ENCODE data around the gene ATP6AP1.

Gene ATP6AP1

GRCh38 chrX:154436374-154436982, 8.0 kb downstream of the ATP6AP1 start:
- H3F3A ChIP-seq (ENCODE audit: low read depth) = no peaks in the 10 kb centered on the region
- H3K9me2 ChIP-seq (replicated peaks; ENCODE audit: low read depth, low read length) = no peaks in the 10 kb centered on the region
- H2AFZ ChIP-seq (ENCODE audit: low read length) = no peak overlapping the region
- H3K79me2 ChIP-seq (ENCODE audit: insufficient read depth, low read length) = peaks cover 42% of the 10 kb centered on the region
- H3K36me3 ChIP-seq (ENCODE audit: insufficient read depth, low read length) = no peaks in the 10 kb centered on the region; the same call in 1 of the 2 replicates
- TF ChIP-seq EZH2phosphoT487 (IDR thresholded peaks at IDR 0.05; ENCODE audit: borderline replicate concordance) = no peak
- H3K9ac ChIP-seq (ENCODE audit: low read depth, low read length, poor library complexity, severe bottlenecking) = peak overlapping the region; percentile 80
- H3K27me3 ChIP-seq (ENCODE audit: insufficient read depth, low read length, poor library complexity, severe bottlenecking) = no peaks in the 10 kb centered on the region
- H3K4me2 ChIP-seq (ENCODE audit: low read depth, low read length, poor library complexity, severe bottlenecking) = peak overlapping the region; percentile 53
- peak overlapping the region; percentile 80 for H3K4me3 ChIP-seq (ENCODE audit: low read length, poor library complexity, severe bottlenecking)
- H3K9me3 ChIP-seq (ENCODE audit: insufficient read depth, low read depth, low read length) = no peaks in the 10 kb centered on the region
- H4K20me1 ChIP-seq (ENCODE audit: insufficient read depth, low read length, poor library complexity, severe bottlenecking) = no peaks in the 10 kb centered on the region
- peaks cover 6% of the 10 kb centered on the region for H3K4me1 ChIP-seq (ENCODE audit: insufficient read depth, low read length, poor library complexity, severe bottlenecking)

GRCh38 chrX:154436983-154437752, 8.7 kb downstream of the ATP6AP1 start, which contains the start of gene GDI1:
Gene GDI1 (plus strand): TSS chrX:154437154. CDS start chrX:154437255, 101 bp downstream.
- H3K4me2 ChIP-seq (ENCODE audit: low read depth, low read length, poor library complexity, severe bottlenecking) = peak within 1 kb of the TSS; percentile 87
- H3K4me1 ChIP-seq (ENCODE audit: insufficient read depth, low read length, poor library complexity, severe bottlenecking) = peaks cover 6% of the 10 kb centered on the region
- no peaks in the 10 kb centered on the region for H3K9me3 ChIP-seq (ENCODE audit: insufficient read depth, low read depth, low read length)
- H2AFZ ChIP-seq (ENCODE audit: low read length) = peak within 1 kb of the TSS; percentile 27; the same call in 1 of the 2 replicates
- H3F3A ChIP-seq (ENCODE audit: low read depth) = no peaks in the 10 kb centered on the region
- no peaks in the 10 kb centered on the region for H3K9me2 ChIP-seq (replicated peaks; ENCODE audit: low read depth, low read length)
- peak within 1 kb of the TSS; percentile 80 for H3K9ac ChIP-seq (ENCODE audit: low read depth, low read length, poor library complexity, severe bottlenecking)
- H3K4me3 ChIP-seq (ENCODE audit: low read length, poor library complexity, severe bottlenecking) = peak within 1 kb of the TSS; percentile 80
- TF ChIP-seq CTCF (conservative IDR thresholded peaks at IDR 0.05; ENCODE audit: low read length) = no peak
- TF ChIP-seq EZH2phosphoT487 (IDR thresholded peaks at IDR 0.05; ENCODE audit: borderline replicate concordance) = no peak
- H3K36me3 ChIP-seq (ENCODE audit: insufficient read depth, low read length) = no peaks in the 10 kb centered on the region; the same call in 1 of the 2 replicates
- peaks cover 38% of the 10 kb centered on the region for H3K79me2 ChIP-seq (ENCODE audit: insufficient read depth, low read length)
- H3K27me3 ChIP-seq (ENCODE audit: insufficient read depth, low read length, poor library complexity, severe bottlenecking) = no peaks in the 10 kb centered on the region
- no peaks in the 10 kb centered on the region for H4K20me1 ChIP-seq (ENCODE audit: insufficient read depth, low read length, poor library complexity, severe bottlenecking)

- no peak for TF ChIP-seq EZH2phosphoT487 (IDR thresholded peaks at IDR 0.05; ENCODE audit: borderline replicate concordance)
Measured at GRCh38 chrX:154437971-154438893, 9.8 kb downstream of the ATP6AP1 start.

More at GRCh38 chrX:154437971-154438893, 9.8 kb downstream of the ATP6AP1 start:
- no peaks in the 10 kb centered on the region for H3K9me3 ChIP-seq (ENCODE audit: insufficient read depth, low read depth, low read length)
- H3K9me2 ChIP-seq (replicated peaks; ENCODE audit: low read depth, low read length) = no peaks in the 10 kb centered on the region
- H2AFZ ChIP-seq (ENCODE audit: low read length) = no peak overlapping the region
- peak overlapping the region; percentile 80 for H3K4me3 ChIP-seq (ENCODE audit: low read length, poor library complexity, severe bottlenecking)
- H3K4me2 ChIP-seq (ENCODE audit: low read depth, low read length, poor library complexity, severe bottlenecking) = peak overlapping the region; percentile 87
- no peaks in the 10 kb centered on the region; the same call in 1 of the 2 replicates for H3K36me3 ChIP-seq (ENCODE audit: insufficient read depth, low read length)
- peaks cover 6% of the 10 kb centered on the region for H3K4me1 ChIP-seq (ENCODE audit: insufficient read depth, low read length, poor library complexity, severe bottlenecking)
- H3K27me3 ChIP-seq (ENCODE audit: insufficient read depth, low read length, poor library complexity, severe bottlenecking) = no peaks in the 10 kb centered on the region
- peaks cover 38% of the 10 kb centered on the region for H3K79me2 ChIP-seq (ENCODE audit: insufficient read depth, low read length)
- peak overlapping the region; percentile 80 for H3K9ac ChIP-seq (ENCODE audit: low read depth, low read length, poor library complexity, severe bottlenecking)
- H3F3A ChIP-seq (ENCODE audit: low read depth) = no peaks in the 10 kb centered on the region
- H4K20me1 ChIP-seq (ENCODE audit: insufficient read depth, low read length, poor library complexity, severe bottlenecking) = no peaks in the 10 kb centered on the region

All from Loucy (cell line).